Measurements from ENCODE around the gene GABRE.

DNA sequence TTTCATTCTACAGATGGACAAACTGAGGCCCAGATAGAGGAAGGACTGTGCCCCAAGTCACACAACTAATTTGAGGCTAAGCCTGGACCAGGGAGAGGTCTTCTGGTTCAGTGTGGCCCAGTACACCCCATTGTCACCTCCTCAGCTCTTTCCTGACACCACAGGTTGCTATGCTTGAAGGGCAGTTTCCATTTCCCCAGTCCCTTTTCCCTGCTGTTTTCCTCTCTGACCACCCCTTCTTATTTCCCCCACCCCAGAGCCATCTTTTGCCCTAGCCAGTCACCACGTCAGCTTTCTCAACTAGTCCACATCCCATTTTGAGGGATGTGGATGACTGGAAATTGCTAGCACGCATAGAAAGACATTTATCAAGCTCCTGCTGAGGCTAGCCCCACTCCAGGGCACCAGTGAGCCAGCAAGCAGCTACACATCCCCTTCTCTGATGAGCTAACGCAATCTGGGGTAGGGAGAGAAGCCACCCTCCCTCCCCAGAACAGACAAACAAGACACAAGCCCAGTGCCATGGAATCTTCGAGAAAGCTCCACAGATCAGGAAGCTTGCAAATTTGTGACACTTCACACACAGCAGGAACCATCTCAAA, 1.3 kb downstream of the GABRE start:
- TF ChIP-seq REST (IDR thresholded peaks at IDR 0.05; ENCODE audit: insufficient read depth in 1 of 2, low read depth in 2 of 2, low read length in 2 of 2) (no peak), TAF1 (IDR thresholded peaks at IDR 0.05; ENCODE audit: borderline replicate concordance, insufficient read depth, low read length) (no peak), POLR2AphosphoS5 (IDR thresholded peaks at IDR 0.05; ENCODE audit: low read depth, low read length) (no peak)

Measured in PFSK-1 (cell line).